GM18867 (cell line): ENCODE data around the gene NCKAP5.

Experiments
- ATAC-seq: cut with Tn5 transposase; IDR thresholded peaks from one replicate; pipeline ENCODE4 v1.9.1; 2021; ENCODE audit warnings: mild to moderate bottlenecking, moderate library complexity; ENCODE audit not compliant: unreplicated experiment

The NCKAP5 gene

GRCh38 chr2:133568172-133568571 is at the start of gene NCKAP5:
Gene NCKAP5 (minus strand): TSS chr2:133568463. CDS start chr2:133517526, 50,937 bp downstream.
- no peak for ATAC-seq

- ATAC-seq, result no peak
Measured at GRCh38 chr2:133609664-133610063, 41.4 kb upstream of the NCKAP5 start.

- ATAC-seq, result no peak
Measured at GRCh38 chr2:133608291-133608690, 40.0 kb upstream of the NCKAP5 start.

- ATAC-seq, result no peak
Measured at GRCh38 chr2:133607679-133608078, 39.4 kb upstream of the NCKAP5 start.

DNA sequence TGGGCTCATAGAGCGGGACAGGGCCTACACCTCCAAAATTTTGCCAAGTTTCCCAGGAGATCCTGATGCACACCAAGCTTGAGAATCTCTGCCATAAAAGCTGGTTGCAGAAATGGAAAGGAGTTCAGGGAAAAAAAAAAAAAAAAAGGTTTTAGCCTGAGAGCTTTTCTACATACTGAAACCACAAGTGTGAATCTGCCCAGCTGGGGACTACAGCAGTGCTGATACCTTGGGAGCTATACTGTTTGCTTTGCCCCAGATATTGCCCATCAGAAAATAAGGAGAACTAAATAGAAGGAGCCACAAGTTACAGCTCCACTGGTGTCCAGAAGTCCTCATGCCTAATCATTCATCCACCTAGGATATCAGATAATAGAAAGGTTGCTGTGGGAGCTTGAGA is 38.4 kb upstream of the NCKAP5 start:
- ATAC-seq, result no peak

DNA sequence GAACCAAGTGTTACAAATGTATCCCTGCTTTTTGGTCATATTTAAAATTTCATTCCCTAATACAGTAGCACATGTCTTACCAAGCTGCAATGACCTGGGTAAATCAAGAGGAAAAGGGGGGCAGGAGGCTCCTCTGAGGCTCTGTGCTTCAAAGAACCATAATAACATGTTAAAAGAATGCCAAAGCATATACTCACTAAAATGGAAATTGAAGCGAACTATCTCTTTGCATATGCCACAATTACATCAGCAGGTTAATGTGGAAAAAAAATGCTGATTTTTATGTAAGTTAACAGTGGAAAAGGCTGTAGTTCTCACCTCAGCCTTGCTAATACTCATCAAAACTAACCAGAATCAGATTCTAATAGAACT is 37.5 kb upstream of the NCKAP5 start:
- ATAC-seq, result no peak

DNA sequence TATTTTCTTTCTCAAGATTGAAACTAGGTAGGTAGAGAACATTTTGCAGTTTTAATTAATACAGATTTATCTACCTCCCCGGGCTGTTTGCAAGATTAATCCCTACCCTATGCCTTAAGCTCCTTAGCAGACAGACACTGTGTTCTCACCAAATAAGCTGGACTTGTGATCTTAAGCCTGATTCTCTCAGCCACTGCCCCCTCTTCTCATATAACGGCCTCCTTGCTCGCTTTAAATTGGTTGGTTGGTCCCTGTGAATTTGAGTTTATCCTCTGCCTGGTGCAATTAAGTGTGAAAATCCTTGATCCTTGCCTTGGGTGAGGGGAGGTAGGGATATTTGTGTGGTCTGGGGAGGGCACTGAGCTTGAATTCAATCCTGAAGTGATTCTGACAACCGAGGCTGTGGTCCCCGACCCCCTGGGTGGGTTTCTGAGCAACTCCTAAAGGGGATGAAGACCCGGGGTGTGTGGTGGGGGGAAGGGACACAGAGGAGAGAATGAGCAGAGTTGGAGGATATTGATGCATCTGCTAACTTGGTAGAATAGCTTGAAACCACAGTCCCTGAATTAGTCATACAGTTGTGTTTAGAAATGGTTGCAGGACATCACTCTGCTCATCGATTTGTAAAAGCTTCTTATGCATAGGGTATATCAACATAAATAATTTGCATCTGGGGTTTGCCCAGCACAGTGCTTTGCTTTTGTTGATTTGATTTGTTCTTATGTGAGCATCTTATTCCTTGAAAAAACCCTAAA is 36.9 kb upstream of the NCKAP5 start:
- peak; percentile 49 for ATAC-seq

GRCh38 chr2:133603109-133603508 is 34.8 kb upstream of the NCKAP5 start:
- ATAC-seq, result no peak

DNA sequence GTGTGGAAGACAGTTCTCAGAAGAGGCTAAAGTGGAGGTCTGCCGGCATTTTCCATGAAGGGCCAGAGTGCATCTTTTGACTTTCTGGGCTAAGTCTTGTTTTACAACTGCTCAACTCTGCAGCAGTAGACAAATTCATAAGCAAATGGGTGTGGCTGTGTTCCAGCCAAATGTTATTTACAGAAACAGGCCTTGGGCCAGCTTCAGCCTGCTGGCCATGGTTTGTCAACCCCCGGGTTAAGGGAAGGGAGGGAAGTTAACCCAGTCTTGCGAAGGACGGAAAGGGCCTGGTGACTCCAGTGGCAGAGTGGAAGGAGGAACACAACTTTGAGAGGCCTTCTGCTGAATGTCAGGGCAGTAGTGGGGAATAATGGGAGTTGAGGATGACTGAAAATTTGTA is 34.3 kb upstream of the NCKAP5 start:
- ATAC-seq, result no peak

GRCh38 chr2:133600266-133600928 is 32.1 kb upstream of the NCKAP5 start:
- no peak for ATAC-seq

GRCh38 chr2:133599811-133600210 is 31.5 kb upstream of the NCKAP5 start:
- no peak for ATAC-seq

GRCh38 chr2:133599211-133599803 is 31.0 kb upstream of the NCKAP5 start:
- no peak for ATAC-seq

DNA sequence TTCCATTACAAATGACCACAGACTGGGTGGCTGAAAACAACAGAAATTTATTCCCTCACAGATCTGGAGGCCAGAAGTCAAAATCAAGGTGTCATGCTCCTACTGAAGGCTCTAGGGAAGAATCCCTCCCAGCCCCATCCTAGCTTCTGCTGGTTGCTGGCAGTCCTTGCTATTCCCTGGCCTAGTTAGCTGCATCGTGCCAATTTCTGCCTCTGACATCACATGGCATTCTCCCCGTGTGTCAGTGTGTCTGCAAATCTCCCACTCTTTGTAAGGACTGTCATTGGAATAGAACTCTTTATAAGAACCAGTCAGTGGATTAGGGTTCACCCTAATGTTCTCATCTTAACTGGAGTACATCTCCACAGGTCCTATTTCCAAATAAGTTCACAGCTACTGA is 30.5 kb upstream of the NCKAP5 start:
- ATAC-seq, result no peak

DNA sequence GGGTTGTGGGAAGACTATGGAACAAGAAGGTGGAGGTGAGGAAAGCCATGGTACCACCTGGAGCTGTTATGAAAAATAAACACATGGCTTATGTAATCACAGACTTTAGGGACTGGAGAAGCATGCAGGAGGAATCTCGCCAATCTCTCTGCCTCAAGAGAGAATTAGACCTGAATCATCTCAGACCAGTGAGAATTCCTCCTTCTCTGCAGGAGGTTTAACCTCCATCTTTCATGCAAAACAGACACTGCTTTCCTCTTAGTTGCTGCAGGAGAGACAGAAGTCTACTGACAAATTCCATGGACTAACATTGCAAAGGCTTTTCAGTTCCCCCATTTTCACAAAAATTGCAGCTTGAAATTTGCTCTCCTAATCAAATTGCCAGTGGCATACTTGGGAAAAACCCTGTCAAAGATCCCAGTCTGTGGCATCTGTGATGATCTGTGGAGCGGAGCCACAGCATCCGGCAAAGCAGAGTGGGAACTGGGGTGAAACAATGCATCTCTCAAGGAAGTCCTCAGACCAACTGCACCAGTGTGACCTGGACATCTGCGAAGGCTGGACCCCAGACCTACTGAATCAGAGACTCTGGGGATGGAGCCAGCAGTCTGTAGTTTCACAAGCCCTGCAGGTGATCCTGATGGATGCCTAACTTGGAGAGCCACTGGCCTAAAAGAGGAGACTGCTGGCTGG is 28.6 kb upstream of the NCKAP5 start:
- ATAC-seq, result no peak

- no peak for ATAC-seq
Measured at GRCh38 chr2:133591164-133591563, 22.9 kb upstream of the NCKAP5 start.

GRCh38 chr2:133589456-133589855 is 21.2 kb upstream of the NCKAP5 start:
- ATAC-seq, result no peak

GRCh38 chr2:133588144-133588543 is 19.9 kb upstream of the NCKAP5 start:
- no peak for ATAC-seq

DNA sequence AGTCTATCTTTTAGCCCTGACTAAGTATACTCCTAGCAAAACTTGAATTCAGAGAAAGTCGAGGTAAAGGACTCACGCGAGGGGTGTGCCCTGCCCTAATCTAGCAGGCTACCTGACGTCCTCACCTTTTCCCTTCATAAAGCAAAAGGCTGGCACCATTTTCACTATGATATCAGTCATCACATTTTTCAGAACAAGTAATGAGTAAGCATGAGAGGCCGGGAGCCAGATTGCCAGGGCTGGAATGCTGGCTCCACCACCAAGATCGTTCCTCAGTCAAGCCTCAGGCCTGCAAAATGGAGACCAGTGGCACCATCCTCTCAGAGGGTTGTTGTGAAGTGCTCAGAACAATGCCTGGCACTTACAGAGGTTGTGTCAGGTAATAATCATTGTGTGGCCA is 18.7 kb upstream of the NCKAP5 start:
- ATAC-seq, result no peak

GRCh38 chr2:133581010-133581760 is 12.9 kb upstream of the NCKAP5 start:
- no peak for ATAC-seq

DNA sequence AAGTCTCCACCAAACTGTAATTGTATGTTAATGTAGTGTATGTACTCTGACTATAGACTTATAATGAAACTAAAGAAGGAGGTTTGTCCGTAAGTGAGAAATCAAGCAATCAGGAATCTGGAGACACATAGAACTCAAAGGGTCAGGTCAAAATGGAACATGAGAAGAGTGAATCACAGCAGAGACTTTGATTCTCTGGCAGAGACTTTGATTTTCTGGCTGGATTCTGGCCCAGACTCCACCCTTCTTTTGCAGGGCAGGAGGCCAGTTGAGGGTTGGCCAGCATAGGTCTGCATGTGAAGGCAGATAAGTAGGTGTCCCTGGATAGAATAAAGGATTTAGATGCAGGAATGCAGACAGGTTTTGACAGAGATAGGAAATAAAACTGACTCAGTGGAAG is 11.0 kb upstream of the NCKAP5 start:
- ATAC-seq, result no peak

- ATAC-seq, result no peak
Measured at GRCh38 chr2:133576714-133577113, 8.5 kb upstream of the NCKAP5 start.
